Activated CD4-positive, alpha-beta T cell treated with anti-CD3 and anti-CD28 coated beads, Interleukin-2, amount 50 U/mL, for 16 hours (primary cell): ENCODE results near the gene PNMA1.
A peak's percentile ranks its signal among the peaks of the same experiment; 100 is the strongest.

ENCODE experiments used
- DNase-seq: peaks from one replicate; pipeline ENCODE4 v3.0.0-alpha.2; 2020

The PNMA1 gene

GRCh38 chr14:73736842-73737241, 22.7 kb upstream of the PNMA1 start:
- DNase-seq, result no peak

GRCh38 chr14:73732006-73732405, 17.8 kb upstream of the PNMA1 start:
- DNase-seq, result no peak

DNA sequence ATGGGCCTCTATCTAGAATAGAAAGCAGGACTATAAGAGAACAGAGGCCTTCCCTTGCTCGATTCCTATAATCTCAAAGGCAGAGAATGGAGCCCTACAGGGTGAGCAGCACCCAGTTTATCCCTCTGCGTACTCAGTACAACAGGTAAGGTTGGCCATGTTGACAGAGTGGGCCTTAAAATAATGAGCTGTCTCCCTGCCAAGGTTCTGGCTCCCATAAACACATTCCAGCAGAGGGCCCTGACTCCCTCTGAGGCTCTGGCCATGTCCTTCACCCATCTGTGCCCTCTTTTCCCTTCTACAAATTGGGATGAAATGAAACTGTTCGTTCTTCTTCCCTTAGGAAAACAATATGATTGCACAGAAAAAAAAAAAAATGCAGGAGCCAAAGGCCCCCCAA, 16.9 kb upstream of the PNMA1 start:
- no peak for DNase-seq

GRCh38 chr14:73729556-73730265, 15.5 kb upstream of the PNMA1 start:
- no peak for DNase-seq

DNA sequence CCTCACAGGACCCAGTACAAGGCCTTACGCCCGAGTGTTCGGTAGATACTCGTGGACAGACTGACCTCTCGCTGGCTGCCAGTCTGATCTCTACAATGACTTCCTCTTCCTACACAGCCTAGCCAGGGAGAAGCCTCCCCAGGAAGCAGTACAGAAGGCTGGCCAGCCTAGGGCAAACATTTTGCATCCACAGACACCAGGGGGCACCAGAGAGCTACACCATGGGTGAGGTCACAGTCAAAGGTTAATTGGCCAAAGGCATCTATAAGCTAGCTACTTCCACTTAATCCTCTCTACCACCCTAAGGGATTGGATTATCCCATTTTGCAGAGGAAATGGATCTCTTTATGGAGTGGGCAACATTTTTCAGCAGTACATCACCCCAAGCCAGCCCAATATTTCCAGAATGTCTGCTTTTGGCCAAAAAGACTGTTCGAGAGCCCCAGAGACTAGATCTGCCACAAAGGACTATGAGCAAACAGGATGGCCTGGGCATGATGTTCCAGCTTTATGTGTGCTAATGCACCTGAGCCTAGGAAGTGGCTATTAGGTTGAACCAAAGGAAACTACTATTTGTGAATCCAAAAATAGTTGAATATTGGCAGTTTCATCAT, 14.6 kb upstream of the PNMA1 start:
- DNase-seq, result peak; percentile 88

GRCh38 chr14:73727166-73727565, 13.0 kb upstream of the PNMA1 start:
- no peak for DNase-seq

GRCh38 chr14:73726025-73726961, 12.1 kb upstream of the PNMA1 start:
- DNase-seq, result no peak

GRCh38 chr14:73725116-73726024, 11.2 kb upstream of the PNMA1 start:
- DNase-seq, result no peak

GRCh38 chr14:73724696-73725095, 10.5 kb upstream of the PNMA1 start:
- no peak for DNase-seq

DNA sequence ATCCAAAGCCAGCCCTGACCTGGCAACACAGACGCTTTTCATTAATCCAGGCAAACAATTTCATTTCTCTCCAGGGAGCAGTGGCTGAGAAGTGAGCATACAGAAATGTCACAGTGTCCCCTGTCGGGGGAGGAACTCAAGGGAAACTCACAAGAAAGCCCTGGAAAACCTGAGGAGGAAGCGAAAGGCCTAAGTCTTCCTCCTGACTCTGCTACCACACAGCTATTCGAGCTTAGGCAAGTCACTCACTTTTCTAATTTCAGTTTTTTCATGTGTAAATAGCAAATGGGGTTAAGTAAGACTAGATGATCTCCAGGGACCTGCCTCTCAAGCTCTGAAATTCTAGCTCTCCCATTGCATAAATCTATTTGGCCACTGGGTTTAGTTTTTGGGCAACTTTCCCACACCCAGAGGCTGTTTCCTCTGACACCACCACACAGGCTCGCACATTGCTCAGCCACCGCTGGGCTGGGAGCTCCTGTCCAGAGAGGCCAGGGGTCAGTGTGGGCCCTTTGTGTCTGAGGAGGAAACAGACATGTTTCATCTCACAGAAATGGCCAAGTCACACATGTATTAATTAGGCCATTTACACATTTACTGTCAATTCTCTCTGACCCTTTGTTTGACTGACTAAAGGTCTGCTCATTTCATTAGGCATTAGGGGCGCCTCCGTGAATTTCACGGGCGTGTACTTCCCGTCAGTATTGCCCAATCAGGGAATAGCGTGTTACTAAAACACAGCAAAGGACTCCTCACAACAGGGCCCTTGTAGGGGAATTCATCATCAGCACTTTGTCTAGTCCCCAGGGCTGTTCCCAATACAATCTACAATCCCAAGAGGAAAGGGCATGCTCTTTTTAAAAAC, 9.8 kb upstream of the PNMA1 start:
- DNase-seq, result no peak

DNA sequence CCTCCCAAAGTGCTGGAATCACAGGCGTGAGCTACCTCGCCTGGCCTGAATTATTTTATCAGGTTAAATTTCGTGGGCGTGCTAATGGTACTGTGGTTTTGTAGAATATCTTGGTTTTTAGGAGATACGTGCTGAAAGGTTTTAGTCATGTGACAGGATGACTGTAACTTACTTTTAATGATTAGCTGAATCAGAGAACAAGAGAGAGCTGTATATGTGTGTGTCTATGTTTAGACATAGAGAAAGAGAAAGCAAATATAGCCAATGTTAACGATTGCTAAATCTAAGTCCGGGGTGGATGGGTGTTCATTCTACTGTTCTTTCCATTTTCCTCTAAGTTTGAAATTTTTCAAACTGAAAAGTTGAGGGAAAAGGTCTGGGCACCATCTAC, 9.2 kb upstream of the PNMA1 start:
- no peak for DNase-seq

DNA sequence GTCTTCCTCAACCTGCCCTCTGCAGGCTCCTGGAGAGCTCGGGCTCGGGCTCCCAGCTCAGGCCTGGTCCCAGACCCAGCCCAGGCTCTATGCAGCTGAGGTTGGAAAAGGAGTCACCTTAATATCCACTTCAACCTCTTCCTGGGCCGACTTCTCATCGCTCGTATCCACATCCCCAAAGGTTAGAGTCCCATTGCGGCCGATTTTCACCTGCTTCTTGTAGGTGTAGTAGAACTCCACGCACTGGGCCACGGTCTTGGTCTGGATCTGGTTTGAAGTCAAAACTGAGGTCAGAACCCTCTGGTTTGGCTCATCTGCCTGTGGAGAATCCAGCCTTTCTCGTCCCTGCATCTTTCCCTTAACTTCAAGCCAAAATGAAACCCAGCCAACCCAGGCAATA, 8.4 kb upstream of the PNMA1 start:
- no peak for DNase-seq

DNA sequence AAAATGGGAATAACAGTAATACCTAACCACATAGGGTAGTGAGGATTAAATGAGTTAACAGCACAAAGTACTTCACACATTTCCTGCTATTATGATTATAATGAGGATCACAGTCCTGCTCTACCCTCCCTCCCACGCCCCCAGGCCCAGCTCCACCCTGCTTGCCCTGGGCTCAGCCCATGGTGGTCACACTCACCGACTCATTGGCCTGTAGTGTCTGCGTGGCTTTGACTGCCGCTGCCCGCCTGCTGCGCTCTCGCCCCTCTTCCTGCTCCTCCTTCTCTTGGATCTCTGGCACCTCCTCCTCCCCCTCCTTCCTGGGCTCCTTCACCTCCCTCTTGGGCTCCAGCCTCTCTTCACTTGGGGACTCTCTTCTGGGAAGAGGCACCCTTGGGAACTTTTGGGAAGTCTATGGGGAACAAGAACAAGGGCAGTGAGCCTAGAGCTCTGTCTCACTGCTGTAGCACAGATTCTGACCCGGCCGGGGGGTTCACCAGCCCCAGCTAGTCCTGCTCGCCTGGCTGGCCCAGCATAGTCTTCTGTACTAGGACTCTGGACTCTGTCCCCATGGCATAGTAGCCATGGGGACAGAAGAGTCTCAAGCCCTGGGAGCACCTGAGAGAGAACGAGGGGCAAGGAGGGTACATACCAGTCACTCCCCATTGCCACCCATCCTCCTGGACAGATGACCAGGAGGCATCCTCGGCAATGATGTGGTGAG, 7.1 kb upstream of the PNMA1 start:
- DNase-seq, result no peak

DNA sequence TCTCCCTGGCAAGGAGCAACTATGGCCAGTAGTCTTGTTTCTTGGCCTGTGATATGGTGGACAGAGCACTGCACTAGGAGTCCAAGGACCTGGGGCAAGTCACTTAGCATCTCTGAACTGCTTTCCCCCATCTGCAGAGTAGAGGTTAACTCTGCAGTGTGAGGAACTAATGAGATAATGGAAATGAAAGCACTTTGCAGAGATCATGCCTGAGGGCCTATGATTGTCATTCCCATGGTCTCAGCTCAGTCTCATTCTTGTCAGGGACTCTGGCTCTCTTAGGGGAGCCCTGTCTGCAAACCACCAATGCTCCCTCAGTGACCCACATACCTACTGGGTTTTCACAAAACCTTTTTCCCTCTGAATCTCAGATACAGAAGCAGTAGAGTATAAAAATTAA, 6.5 kb upstream of the PNMA1 start:
- DNase-seq, result no peak

DNA sequence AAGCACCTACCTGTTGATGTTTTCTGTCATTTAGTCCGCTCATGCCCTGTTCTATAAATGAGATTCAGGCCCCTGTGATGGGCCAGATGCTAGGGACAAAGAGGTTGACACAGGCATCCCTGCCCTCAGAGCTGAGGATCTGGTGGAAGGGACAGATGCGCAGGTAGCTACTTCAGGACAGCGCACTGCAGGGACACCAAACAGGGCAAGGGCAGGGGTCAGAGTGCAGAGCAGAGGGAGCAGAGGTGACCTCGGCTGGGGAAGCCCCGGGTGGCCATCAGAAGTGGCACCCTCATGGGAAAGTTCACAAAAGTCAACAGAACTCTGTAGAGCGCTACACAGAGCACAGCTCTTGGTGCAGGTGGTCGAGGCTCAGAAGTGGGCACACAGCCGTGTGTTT, 5.6 kb upstream of the PNMA1 start:
- no peak for DNase-seq

DNA sequence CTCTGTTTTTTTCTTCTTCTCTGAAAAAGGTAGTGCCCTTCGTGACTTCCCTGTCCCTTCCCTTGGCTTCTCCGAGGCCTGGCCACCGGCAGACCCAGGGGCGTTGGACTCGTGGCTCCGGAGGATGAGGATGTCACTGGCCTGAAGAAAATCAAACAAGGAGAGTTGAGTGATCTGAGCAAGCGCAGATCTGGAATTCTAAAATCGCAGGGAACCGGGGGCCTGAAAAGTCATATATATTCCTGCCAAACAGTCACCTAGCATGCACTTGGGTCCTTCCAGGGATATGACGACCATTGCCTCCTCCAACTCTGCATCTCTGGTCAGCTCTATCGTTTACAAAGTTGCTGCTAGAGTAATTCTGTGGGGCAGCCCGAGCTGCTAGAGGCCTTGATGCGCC, 5.2 kb upstream of the PNMA1 start:
- no peak for DNase-seq

DNA sequence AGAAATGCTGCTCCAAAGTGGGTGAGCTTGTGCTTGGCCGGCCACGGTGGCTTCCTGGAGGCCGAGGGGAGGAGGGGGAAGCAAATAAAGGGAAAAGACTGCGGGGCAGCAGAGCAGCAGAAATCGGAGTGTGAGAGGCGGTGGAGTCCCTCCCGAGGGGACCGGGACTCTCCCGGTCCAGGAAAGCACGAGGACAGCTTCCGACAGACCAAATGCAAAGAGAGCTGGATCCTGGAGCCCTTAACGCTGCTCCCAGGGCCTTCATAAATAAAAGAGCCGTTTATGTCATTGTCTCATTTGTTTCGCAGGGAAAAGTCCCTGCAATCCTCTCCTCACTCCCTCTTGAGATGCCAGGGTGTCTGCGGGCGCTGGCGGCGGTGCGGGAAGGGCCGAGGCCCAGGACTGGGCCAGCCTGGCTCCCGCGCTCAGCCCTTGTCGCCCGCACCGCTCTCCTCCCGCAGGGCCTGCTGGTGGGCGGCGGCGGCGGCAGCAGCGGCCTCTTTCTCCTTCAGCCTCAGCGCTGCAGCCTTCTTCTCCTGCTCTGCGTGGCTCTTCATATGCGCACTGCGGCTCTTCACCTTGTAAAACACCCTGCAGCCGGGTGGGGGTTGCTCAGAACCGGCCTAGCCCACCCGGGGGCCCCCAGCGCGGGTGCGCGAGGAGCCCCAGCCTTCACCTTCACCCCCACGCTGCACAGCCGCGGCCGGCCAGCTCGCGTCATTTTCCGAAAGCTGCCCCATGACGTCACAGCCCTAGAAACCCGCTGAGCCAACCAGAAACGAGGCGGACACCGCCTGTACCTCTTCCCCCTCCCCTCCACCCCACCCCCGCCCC, 4.5 kb upstream of the PNMA1 start:
- no peak for DNase-seq

- DNase-seq, result no peak
These were observed 3.7 kb upstream of the PNMA1 start for GRCh38 chr14:73717711-73718417.

DNA sequence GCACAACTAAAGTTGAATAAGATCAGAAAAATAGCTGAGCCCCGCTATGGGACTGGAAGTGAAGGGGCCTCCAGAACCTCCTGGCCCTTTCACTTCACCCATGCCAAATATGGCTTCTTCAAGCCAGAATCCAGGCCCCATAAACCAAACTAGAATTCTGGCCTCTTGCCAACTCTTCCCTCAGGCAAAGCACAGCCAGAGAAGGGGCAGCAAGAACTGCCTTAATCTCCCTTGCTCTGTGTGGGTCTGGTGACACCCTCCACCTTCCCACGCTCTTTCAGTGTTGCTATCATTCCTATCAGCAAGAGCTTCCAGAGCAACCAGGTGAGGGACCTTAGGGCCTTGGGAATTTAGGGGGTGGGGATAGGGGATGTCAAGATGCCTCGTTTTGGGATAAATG, 3.1 kb upstream of the PNMA1 start:
- DNase-seq, result no peak
